GM18511 (cell line): ENCODE measurements around the gene RNF180.
"Not testable (repeated sequence)": the region's sequence is repeated elsewhere in the genome, so short reads cannot be mapped to it uniquely, and the experiment has no call there.

Experiments
- ATAC-seq: cut with Tn5 transposase; IDR thresholded peaks from one replicate; pipeline ENCODE4 v1.9.1; 2021; ENCODE audit warnings: mild to moderate bottlenecking, moderate library complexity; ENCODE audit not compliant: unreplicated experiment

Gene RNF180

DNA sequence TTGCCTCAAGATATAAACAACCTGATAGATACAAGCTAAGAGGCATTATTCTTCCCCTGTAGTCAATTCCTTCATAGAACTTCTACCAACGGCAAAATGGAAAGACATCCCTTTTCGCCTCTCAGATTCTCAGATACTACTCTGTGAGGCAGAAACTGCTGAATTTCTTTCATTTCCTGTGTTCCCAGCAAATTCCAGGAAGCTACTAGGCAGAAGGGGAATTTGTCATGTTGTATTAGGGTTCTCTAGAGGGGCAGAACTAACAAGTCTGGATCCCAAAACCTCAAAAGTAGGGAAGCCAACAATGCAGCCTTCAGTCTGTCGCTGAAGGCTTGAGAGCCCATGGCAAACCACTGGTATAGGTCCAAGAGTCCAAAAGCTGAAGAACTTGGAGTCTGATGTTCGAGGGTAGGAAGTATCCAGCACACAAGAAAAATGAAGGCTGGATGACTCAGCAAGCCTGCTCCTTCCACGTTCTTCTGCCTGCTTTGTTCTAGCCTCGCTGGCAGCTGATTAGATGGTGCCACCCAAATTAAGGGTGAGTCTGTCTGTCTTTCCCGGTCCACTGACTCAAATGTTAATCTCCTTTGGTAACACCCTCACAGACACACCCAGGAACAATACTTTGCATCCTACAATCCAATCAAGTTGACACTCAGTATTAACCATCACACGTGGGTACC is 15.2 kb downstream of the RNF180 start:
- ATAC-seq = peak; percentile 36

DNA sequence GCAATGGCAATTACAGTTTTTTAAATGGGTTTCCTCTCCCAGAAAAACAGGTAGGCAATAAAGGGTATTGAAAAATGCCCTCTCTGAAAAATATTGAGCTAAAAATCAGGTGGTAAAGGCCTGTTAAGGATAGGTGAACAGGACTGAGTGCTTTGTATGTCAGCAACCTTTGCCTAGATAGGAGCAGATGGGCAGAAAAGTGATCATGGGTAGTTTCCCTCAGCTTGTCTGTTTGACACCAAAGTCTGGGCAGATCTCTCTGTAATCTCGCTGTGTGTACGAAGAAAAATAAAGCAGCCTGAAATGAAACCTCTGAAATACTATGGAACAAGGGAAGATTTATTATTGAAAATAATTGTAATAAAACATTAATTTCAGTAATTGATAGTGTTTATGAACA is 15.8 kb downstream of the RNF180 start:
- peak; percentile 28 for ATAC-seq

DNA sequence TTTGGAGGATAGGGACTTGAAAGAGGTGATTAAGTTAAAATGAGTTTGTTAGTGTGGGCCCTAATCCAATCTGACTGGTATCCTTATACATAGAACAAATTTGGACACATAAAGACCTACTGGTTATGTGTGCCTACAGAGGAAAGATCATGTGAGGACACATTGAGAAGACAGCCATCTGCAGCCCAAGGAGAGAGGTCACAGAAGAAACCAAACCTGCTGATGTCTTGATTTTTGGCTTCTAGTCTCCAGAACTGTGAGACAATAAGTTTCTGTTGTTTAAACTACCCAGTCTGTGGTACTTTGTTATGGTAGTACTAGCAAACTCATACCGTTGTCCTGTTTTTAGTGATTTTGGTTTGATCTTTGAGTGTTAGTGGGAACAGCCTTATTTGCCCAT is 18.3 kb downstream of the RNF180 start:
- no peak for ATAC-seq

DNA sequence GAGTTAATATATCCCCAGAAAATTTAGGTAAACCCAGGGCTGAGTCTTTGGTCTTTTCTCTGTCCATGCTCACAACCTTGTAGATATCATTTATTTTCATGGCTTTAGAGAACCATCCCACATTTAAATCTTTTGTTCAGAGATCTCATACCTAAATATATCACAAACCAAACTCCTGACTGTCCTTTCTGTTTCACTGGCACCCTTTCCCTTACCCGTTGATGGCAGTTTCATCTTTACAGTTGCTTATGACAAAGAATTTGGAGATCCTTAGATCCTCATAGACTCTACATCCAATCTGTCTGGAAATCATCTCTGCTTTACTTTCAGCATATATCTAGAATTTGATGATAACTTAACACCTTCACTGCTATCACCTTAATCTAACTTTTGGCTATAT is 19.2 kb downstream of the RNF180 start:
- ATAC-seq = peak; percentile 32

DNA sequence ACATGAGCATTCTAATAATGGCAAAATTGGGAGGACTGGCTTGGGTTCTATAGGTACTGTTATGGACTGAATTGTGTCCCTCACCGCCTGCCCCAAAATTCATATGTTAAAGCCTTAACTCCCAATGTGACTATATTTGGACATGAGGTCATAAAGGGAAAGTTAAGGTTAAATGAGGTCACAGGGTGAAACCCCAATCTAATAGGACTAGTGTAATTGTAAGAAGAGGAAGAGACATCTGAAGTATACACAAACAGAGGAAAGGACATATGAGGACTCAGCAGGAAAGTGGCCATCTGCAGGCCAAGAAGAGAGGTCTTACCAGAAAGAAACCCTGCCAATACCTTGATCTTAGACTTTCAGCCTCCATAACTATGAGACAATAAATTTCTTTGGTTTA is 23.1 kb downstream of the RNF180 start:
- ATAC-seq = no peak

DNA sequence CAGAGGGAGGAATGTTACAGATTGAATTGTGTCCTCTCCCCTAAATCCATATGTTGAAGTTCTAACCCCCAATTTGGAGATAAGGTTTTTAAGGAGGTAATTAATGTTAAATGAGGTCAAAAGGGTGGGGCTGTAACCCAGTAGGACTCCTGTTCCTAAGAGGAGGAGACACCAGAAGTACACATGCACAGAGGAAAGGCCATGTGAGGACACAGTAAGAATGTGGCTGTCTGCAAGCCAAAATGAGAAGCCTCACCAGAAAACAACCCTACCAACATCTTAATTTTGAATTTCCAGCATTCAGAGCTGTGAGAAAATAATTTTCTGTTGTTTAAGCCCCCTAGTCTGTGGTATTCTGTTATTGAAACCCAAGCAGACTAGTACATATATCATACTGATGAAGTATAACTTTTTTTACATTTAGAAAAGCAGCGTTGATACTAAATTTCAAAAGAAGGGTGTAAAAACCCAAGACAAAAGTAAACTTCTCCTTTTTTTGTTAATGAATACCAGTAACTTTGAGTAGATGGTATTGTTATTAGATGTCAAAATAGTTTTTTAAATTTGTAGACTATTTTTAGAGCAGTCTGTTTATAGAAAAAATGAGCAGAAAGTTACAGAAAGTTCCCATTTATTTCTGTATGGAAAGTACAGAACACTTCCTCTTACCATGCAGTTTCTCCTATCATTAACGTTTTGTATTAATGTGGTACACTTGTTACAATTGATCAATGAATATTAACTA is 25.1 kb downstream of the RNF180 start:
- peak; percentile 59 for ATAC-seq

DNA sequence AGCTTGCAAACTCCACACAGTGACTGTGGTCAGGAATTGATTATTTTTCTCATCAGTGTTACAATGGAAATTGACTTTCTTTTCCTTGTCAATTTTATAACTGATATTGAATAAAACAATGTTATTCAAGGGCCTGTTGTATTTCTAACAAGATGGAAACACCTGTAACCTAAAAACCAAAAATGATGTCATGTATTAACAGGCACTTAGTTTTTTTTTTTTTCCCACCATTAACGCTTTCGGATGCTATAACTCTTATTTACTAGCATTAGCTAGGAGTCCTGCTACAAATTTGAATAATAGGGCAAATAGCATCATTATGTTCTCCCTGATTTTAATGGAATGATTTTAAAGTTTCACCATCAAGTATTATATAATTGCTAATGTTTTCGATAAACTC is 30.3 kb downstream of the RNF180 start:
- ATAC-seq = no peak

DNA sequence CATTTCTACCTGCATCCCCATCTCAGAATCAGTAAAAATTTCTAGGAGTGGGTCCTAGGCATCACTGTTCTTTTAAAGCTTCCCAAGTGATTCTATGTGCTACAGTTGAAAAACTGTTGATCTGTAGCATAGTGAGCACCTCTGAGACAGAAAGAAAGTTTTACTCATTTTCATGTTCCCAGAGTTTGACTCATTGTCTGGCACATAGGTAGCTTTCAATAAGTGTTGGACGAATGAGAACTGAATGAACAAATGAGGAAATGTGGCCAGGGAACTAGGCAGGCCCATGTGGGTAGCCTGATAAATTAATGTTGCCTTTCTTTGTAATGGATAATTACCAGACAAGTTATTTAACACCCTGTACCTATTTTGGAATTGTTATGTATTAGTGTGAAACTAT is 33.8 kb downstream of the RNF180 start:
- no peak for ATAC-seq

DNA sequence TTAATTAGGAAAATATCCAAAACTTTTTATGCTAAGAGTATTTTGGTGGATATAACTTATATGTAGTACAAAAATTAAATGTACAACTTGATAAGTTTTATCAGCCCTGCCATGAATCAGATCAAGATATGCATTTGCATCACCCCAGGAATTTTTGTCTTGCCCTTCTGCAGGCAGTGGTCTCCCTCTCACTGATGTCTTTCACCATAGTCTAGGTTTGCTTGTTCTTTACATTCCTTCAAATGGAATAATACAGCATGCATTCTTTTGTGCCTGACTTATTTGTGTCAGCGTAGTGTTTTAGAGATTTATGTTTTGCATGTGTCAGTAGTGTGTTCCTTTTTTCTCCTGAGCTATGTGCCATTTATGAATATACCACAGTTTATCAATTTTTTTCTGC is 36.4 kb downstream of the RNF180 start:
- no peak for ATAC-seq

DNA sequence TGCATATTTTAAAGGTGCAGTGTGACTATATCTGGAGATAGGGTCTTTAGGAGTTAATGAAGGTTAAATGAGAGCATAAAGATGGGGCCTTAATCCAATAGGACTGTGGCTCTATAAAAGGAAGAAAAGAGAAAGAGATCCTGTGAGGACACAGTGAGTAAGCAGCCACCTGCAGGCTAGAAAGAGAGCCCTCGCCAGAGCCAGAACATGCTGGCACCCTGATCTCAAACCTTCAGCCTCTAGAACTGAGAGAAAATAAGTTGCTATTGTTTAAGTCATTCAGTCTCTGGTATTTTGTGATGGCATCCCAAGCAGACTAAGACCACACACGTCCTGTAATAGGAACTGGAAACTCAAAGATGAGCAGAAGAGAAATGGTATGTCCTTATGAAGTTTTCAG is 41.0 kb downstream of the RNF180 start:
- ATAC-seq = no peak

DNA sequence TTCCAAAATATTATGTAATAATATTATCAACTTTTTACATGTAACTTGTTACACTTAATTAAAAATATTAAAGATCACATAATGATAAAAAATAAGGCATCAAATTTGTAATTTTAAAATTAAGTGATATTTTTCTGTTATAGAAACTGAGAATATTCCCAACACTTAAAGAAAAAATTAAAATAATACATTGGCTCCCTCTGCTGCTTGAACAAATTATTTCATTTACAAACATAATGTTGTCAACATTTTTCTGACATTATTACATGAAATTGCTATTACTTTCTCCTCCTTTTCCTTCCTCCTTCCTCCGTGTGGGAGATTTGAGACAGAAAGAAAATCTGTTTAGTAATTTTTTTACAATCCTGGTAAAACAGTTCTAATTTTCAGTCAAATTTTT is 42.3 kb downstream of the RNF180 start:
- no peak for ATAC-seq

DNA sequence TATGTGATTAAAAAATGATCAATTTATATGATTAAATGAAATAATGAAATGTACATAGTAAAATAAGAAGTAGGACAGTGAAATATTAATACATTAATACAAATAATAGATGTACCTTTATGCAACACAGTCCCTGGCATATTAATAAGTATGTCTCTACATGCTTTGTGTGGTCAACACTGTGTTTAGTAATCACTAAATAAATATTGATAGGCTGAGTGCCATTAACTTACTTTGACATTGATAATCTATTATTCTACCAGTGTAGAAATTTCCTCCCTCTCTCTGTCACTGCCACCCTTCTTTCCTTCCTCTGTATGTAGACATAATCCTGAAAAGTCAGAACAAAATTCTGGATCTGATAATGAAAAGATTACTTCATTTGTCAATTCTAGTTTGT is 43.7 kb downstream of the RNF180 start:
- ATAC-seq = no peak

DNA sequence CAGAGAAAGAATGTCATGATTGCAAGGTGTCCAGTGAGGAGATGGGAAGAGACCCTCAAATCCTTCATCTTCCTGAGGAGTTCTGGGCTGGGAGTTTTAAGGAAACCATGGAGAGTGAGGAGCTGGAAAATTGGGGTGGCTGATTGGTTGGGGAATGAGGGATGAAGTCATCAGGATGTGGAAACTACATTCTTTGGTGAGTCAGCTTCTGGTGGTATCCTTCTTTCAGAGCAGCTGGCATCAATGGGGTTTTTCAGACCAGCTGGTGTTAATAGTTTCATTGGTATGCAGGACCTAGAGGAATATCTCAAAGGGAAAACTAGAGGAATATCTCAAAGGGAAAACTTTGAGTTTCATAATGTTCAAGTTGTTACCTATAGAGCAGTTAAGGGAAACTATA is 45.2 kb downstream of the RNF180 start:
- no peak for ATAC-seq

DNA sequence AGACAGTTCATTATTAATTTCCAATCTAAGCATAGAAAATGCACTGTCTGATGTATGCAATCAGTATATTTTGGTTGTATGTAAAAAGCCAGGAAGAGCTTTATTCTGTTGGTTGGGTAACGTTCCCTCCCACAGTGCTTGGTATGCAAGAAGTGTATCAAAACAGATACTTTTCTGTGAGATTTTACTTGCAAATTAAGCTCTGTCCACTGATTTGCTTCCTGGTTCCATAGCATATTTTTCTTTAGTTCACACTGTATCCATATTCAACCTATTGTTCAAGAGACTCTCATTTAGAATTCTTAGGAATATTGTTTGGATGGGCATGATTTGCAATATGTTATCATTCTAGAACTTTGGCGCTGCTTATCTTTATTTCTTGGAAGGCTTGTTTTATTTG is 47.4 kb downstream of the RNF180 start:
- no peak for ATAC-seq

DNA sequence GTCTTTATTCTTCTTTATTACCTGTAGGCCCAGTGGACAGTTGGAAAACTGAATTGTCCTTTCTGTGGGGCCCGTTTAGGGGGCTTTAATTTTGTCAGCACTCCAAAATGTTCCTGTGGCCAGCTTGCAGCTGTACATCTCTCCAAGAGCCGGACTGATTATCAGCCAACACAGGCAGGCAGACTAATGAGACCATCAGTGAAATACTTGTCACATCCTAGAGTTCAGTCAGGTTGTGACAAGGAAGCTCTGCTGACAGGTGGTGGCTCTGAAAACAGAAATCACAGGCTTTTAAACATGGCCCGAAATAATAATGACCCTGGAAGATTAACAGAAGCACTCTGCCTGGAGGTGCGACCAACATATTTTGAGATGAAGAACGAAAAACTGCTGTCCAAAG is 47.9 kb downstream of the RNF180 start:
- ATAC-seq = no peak

DNA sequence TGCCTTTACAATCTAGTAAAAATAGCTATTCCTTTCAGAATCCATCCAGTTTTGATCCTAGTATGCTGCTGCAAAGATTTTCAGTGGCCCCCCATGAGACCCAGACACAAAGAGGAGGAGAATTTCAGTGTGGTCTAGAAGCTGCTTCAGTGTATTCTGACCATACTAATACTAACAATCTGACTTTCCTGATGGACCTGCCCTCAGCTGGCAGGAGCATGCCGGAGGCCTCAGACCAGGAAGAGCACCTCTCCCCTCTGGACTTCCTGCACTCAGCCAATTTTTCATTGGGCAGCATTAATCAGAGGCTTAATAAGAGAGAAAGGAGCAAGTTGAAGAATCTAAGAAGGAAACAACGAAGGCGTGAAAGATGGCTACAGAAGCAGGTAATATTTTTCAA is 48.5 kb downstream of the RNF180 start:
- ATAC-seq = no peak

DNA sequence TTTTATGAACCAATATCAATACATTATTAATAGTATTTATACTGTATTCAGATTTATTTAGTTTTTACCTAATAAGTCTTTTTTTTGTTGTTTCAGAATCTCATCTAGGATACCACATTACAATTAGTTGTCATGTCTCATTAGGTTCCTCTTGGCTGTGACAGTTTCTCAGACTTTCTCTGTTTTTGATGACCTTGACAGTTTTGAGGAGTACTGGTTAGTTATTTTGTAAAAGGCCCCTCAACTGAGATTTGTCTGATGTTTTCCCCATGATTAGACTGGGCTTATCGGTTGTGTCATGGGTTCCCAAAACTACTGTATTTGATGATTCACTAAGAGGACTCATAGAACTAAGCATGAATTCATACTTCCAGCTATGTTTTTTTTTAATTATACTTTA is 56.3 kb downstream of the RNF180 start:
- ATAC-seq = no peak

DNA sequence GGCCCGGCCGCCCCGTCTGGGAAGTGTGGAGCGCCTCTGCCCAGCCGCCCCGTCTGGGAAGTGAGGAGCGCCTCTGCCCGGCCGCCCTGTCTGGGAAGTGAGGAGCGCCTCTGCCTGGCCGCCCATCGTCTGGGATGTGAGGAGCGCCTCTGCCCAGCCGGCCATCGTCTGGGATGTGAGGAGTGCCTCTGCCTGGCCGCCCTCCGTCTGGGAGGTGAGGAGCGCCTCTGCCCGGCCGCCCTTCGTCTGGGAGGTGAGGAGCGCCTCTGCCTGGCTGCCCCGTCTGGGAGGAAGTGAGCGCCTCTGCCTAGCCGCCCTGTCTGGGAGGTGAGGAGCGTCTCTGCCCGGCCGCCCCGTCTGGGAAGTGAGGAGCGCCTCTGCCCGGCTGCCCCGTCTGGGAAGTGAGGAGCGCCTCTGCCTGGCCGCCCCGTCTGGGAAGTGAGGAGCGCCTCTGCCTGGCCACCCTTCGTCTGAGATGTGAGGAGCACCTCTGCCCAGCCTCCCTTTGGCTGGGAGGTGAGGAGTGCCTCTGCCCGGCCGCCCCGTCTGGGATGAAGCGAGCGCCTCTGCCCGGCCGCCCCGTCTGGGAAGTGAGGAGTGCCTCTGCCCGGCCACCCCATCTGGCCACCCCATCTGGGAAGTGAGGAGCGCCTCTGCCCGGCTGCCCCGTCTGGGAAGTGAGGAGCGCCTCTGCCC is 59.8 kb downstream of the RNF180 start:
- ATAC-seq = not testable (repeated sequence)

DNA sequence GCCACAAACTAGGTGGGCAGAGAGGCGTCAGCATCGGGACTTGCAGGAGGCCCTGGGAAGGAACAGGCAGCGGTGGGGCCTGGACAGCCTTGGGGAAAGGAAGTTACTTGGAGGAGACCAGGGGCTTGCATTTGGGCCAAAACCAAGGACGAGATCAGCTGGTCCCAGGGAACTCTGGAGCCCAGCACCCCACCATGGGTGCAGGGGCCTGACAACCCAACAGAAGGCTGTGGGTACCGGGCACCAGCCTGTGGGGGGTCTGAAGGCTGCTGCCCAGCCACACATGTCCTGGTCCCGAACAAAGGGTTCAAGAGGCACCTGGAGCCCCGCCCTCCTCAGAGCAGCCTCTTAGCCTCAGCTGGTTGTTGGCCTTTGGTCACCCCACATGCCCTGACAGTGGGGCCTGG is 61.5 kb downstream of the RNF180 start:
- not testable (repeated sequence) for ATAC-seq

DNA sequence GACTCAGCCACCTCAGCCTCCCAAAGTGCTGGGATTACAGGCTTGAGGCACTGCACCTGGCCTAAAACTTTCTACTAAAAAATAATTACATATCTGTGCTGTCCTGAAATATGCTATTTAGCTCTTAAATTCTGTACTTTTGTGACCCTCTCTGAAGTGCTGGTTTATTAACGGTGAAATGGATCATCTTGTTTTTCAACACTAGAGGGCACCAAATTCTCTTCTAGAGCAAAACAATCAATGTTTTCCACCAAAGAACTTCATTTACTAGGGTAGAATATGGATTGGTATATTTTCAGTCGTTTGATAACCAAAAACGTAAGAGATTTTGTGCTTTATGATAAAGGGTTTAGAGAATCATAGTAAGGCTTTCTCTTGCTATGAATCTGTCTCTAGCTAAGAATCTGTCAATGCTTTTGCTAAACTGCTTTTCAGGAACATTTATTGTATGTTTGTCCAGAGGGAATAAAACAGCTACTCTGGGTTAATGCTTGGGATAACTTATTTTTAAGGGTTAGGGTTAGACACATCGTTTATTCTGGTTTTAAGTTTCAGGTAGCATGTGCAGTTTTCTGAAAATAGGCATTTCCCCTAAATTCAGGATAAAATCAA is 63.6 kb downstream of the RNF180 start:
- peak; percentile 82 for ATAC-seq

DNA sequence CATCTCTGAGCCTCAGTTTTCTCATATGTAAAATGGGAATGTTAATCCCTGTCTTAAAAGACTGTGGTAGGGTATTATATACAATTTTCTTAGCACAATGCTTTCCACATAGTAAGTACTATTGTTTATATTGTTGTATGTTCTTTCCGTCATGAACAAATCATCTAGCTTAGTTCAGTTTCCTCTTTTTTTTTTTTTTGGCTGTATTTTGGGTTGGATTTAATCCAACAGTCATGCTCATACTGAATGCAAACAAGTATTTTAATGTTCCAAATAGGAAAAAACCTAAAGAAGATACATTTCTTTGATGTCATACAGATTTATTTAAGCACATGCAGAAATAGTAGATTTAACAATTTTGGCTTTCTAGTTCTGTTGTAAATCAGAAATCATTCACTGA is 95.1 kb downstream of the RNF180 start:
- ATAC-seq = no peak

DNA sequence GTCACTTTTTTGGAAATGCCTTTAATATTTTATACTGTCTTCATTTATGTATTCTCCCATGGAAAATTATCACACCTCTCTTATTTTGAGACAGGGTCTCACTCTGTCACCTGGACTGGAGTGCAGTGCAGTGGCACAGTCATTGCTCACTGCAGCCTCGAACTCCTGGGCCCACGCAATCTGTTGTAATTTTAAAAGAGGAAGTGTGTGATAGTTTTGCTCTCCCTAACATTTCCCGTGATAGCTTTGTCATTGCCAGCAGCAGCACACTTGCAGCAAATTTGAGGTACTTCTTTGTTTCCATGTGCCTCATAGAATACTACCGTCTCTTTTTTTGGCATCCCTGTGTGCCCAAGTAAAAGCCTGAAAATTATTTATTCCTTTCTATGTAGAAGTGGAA is 103.5 kb downstream of the RNF180 start:
- ATAC-seq = no peak
